WTC11 (cell line): Measurements from ENCODE around the gene FGF14.

ENCODE experiments used
- RELA ChIP-seq: sonication (generic); formaldehyde crosslinking; IDR thresholded peaks from 2 replicates; pipeline ENCODE4 v1.8.1; 2022; ENCODE audit warnings: missing genetic modification reagents, mild to moderate bottlenecking, borderline replicate concordance
- SP1 ChIP-seq: sonication (generic); formaldehyde crosslinking; conservative IDR thresholded peaks from 2 replicates; pipeline ENCODE4 v1.8.1; 2022; ENCODE audit warnings: missing genetic modification reagents
- TF ChIP-seq, protein P1 (sequence below): fragments of 200-600 bp; IDR thresholded peaks from 2 replicates; pipeline ENCODE4 v1.8.0; 2022; ENCODE audit warnings: antibody characterized with exemption

DNA sequence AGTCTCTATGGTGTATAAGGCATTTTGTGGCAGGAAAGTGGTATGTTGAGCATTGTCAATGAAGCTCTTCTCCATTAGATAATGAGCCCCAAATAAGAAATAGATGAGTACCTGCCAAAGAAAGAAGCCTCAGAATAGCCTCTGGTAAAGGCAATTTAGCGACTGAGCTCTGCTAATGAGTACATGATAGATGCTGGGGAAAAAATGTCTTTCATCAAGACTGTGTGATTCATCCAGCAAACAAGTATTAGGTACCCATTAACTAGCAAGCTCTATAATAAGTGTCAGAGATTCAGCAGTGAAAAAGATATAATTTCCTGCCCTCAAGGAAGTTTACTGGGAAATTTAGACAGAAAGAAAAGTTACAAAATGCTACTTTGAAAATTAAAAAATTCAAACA lies 654.8 kb downstream of the FGF14 start:
- TF ChIP-seq RELA (CRISPR knock-in tag) (no peak), SP1 (CRISPR knock-in tag) (no peak)
- TF ChIP-seq, protein P1, sequence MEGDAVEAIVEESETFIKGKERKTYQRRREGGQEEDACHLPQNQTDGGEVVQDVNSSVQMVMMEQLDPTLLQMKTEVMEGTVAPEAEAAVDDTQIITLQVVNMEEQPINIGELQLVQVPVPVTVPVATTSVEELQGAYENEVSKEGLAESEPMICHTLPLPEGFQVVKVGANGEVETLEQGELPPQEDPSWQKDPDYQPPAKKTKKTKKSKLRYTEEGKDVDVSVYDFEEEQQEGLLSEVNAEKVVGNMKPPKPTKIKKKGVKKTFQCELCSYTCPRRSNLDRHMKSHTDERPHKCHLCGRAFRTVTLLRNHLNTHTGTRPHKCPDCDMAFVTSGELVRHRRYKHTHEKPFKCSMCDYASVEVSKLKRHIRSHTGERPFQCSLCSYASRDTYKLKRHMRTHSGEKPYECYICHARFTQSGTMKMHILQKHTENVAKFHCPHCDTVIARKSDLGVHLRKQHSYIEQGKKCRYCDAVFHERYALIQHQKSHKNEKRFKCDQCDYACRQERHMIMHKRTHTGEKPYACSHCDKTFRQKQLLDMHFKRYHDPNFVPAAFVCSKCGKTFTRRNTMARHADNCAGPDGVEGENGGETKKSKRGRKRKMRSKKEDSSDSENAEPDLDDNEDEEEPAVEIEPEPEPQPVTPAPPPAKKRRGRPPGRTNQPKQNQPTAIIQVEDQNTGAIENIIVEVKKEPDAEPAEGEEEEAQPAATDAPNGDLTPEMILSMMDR, result no peak
